K562 (cell line): ENCODE measurements around the gene KCNG3.

Experiments
- CHD1 ChIP-seq: fragments of 200-600 bp; sonication (generic); IDR thresholded peaks from one replicate; pipeline ENCODE4 v1.6.1; 2012; ENCODE audit warnings: mild to moderate bottlenecking, moderate library complexity, low read length, inconsistent platforms
- ZNF274 ChIP-seq: IDR thresholded peaks from 2 replicates; pipeline ENCODE4 v1.6.1; 2011; ENCODE audit warnings: low read depth, mild to moderate bottlenecking, low read length, moderate library complexity, borderline replicate concordance
- TF ChIP-seq, protein P1 (sequence below), 3 experiments: IDR thresholded peaks in 2 of 3; conservative IDR thresholded peaks in 1 of 3; 2 replicates each; pipeline ENCODE4 v1.5.1; 2011 to 2012; ENCODE audit warnings: low read length in 3 of 3, mild to moderate bottlenecking in 3 of 3, control low read depth in 2 of 3, improper control_type of control experiment in 1 of 3, inconsistent platforms in 1 of 3, low read depth in 1 of 3, mixed read lengths in 1 of 3, moderate library complexity in 1 of 3; ENCODE audit not compliant: insufficient read depth in 2 of 3

DNA sequence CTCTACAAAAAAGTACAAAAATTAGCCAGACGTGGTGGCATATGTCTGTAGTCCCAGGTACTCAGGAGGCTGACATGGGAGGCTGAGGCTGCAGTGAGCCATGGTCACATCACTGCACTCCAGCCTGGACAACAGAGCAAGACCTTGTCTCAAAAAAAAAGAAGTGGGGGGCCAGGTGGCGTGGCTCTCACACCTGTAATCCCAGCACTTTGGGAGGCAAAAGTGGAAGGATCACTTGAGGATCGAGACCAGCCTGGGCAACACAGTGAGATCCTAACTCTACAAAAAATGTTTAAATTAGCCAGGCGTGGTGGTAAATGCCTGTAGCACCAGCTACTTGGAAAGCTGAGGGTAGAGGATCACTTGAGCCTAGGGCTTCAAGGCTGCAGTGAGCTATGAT, 23.1 kb downstream of the KCNG3 start:
- TF ChIP-seq, protein P1, sequence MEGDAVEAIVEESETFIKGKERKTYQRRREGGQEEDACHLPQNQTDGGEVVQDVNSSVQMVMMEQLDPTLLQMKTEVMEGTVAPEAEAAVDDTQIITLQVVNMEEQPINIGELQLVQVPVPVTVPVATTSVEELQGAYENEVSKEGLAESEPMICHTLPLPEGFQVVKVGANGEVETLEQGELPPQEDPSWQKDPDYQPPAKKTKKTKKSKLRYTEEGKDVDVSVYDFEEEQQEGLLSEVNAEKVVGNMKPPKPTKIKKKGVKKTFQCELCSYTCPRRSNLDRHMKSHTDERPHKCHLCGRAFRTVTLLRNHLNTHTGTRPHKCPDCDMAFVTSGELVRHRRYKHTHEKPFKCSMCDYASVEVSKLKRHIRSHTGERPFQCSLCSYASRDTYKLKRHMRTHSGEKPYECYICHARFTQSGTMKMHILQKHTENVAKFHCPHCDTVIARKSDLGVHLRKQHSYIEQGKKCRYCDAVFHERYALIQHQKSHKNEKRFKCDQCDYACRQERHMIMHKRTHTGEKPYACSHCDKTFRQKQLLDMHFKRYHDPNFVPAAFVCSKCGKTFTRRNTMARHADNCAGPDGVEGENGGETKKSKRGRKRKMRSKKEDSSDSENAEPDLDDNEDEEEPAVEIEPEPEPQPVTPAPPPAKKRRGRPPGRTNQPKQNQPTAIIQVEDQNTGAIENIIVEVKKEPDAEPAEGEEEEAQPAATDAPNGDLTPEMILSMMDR (IDR thresholded peaks at IDR 0.05 in 2 of 3, conservative IDR thresholded peaks at IDR 0.05 in 1 of 3; ENCODE audit: insufficient read depth in 2 of 3, low read depth in 1 of 3, low read length in 3 of 3): no peak
- TF ChIP-seq ZNF274: no peak
- no peak for TF ChIP-seq CHD1
